Caki2 (cell line): ENCODE results near the gene FAM234B. TPM values are rescaled to one million over a fixed set of nuclear protein-coding genes. Genes with fewer than 3 reads are reported as not detected.
A peak's percentile ranks its signal among the peaks of the same experiment; 100 is the strongest.

Source experiments
- DNase-seq: peaks from one replicate; pipeline ENCODE4 v3.0.0-alpha.2; 2015; ENCODE audit warnings: low read depth
- in situ Hi-C: cut with HindIII; loops from 2 replicates; pipeline ENCODE4 v1.10.0; 2016; ENCODE audit warnings: low sequenced_read_pairs, low pct_unique_long_range_greater_than_20kb, mixed read lengths
- total RNA-seq: library from RNA; depleted of rRNA; stranded (reverse); fragments of >200 nt; shearing (Covaris generic); gene quantifications from 2 replicates; pipeline ENCODE4 v1.2.3, GENCODE V29; 2014; ENCODE audit warnings: low replicate concordance; rRNA removed

The FAM234B gene, protein sequence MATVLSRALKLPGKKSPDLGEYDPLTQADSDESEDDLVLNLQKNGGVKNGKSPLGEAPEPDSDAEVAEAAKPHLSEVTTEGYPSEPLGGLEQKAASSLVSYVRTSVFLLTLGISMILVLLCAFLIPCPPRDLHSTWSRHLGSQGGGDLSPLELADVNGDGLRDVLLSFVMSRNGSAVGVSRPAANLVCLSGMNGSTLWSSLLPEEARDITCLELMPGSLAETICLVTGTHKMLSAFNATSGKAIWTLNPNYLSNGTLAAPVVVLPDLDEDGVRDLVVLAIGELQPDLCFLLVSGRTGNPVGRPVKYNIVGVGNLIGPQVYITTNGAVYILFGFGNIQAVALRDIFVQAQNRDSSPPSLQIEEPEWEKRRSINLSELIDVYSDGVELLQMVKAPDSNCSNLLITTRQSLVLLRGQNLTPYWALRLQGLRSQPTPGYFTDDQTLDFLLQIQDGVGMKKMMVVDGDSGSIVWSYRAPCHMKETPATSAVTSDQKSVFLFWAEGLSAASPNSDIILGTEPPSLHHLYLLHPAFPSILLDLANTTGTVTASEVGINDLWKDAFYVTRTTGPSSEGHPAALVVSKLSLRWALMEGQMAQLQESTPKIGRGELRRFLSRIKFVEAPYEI
- total RNA-seq, result 2.5 and 6.7 TPM in 2 replicates

DNA sequence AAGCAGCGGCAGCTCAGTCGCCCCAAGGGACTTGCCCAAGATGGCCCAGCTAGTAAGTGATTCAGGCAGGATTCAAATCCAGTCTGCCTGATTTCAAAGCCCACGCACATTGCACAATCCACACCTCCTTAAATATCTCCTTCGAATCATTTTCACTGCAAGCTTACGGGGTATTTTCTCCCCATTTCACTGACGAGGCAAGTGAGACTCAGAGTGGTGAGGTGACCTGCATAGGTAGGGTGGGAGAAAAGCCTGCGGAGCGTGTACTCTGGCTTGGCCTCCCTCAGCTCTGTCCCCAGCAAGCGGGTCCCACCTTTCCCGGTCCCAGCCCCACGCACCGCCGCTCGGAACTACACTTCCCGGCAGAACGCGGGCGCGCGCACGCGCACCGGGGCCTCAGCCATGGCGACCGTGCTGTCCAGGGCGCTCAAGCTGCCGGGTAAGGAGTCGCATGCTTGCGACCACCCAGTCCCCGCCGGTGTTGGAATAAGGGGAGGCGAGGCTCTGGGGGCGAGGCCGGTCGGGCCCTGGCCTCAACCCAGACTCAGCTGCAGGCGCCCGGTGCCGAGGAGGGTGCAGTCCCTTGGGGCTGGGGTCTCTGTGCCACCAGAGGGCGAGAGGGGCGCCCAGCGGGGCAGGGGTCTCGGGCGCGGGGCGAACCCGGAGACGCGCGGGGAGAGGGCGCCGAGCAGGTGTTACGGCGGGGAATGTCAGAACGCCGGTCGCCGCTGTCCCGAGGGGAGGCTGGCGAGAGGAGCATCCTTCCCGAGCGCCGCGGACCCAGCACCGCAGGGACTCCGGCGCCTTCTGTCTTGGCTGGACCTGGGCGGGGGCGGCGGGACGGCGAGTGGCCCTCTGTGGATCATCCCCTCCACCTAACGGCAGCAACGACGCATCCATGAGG, at the start of gene FAM234B:
FAM234B (plus strand) TSS at position 380 of the 904 bp plus-strand sequence; CDS start at position 403, 23 bp downstream.
- peak; percentile 53 for DNase-seq
- in situ Hi-C loops, result no loop called here

DNA sequence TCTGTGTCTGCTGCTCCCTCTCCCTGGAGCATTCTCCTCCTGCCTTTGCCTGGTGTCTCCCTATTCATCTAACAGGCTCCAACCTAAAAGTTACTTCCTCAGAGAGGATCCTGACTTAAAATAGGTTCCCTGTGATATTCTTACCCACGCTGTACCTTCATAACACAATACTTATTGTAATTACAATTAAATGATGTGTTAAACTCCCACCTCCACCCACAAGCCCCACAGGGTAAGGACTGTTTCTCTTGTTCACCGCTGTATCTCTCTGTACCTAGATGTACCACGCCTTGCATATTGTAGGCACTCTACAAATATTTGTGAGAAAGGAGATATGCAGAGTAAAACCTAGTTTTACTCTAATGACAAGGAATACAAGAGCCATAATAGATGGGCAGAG, 49.1 kb upstream of the FAM234B start:
- in situ Hi-C loops, result no loop called here

DNA sequence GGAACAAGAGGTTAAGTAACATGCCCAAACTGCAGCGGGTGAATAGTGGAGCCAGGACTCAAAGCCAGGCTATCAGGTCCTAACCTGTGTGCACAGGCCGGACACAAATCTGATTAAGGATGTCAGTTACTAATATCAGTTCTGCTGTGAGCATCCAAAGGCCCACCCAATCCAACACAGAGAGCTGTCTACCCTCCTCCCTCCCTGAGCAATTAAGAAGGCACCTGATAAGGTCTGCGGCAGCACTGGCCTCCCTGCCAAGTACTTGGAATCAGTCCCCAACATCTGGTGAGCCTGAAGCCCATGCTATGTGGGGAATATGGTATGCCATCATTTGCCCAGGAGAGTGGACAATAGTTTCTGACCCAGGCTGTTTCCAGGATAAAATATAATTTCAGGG, 48.0 kb upstream of the FAM234B start:
- in situ Hi-C loops, result no loop called here
- no peak for DNase-seq

More for the DNA sequence above, 49.1 kb upstream of the FAM234B start:
- no peak for DNase-seq

DNA sequence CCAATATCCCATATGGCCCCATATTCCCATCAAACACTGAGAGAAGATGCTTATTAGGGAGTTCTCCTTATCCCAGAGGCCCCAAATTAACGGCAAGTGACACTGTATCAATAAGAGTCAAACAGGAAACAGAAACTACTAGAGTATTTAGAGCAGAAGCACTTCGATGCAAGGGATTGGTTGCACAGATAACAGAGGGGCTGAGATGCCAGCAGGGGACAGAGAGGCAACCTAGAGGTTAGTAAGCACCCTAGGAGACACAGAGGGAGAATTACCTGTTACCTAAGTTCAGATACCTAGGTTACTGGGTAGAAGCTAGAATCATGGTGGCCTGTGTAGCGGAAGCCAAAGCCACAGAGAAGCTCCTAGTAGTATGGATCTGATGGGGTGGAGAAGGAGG, 47.0 kb upstream of the FAM234B start:
- in situ Hi-C loops, result no loop called here
- no peak for DNase-seq

DNA sequence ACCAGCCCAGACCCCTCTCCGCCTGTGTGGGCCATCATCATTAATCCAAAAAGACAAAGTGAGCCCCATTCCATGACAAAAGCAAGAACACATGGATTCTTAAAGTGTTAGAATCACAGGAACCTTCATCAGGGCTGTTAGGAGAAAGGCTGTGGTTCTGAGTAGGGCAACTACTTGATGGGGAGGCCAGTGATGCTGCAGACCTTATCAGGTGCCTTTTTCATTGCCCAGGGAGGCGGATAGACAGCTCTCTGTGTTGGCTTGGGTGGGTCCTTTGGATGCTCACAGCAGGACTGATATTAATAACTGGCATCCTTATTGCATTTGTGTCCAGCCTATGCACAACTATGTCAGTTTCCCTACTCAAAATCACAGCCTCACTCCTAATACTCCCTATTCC, 46.4 kb upstream of the FAM234B start:
- in situ Hi-C loops, result no loop called here
- DNase-seq, result no peak

DNA sequence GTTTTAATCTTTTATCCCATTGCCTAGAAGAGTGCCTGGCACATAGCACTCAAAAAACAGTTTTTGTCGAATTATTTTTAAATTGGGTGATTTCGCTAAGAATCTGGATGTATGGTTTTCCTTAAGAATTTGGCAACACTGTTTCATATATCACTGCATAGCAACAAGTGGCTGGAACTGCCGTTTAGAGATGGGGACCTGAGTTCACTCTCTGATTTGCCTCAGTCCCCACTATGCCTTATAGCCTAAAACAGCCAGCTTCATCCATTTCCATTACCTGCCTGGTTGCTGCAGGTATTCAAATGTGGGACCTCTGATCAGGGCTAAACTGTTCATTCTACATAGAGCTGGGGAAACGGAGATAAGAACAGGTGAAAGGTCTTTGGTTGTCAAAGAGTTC, 45.9 kb upstream of the FAM234B start:
- no peak for DNase-seq
- in situ Hi-C loops, result no loop called here

DNA sequence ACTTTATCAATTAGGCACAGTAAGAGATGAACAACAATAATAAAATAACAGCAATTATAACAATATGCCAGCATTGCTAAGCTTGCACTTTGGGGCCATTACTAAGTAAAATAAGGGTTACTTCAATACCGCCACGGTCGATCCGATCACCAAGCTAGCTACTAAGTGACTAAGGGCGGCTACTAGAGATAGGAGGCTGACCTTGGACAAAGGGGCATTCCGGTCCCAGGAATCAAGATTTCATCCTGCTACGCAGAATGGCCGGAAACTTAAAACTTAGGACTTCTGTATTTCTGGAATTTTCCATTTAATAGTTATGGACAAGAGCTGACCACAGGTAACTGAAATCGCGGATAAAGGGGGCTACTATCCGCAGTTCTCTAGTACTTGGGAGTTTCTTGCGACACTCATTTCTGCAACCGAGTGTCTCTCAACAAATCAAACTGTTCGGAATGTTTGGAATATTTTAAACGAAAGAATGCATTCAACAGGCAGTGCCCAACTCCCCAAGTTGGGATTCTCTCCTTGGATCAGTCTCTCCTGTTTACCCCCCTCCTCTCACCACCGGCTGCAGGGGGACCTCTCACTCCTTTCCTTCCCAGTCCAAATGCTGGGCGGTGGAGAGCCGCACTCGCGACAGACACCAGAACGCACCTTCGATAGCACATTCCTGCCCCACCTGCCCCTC, 44.8 kb upstream of the FAM234B start:
- no peak for DNase-seq
- in situ Hi-C loops, result no loop called here

DNA sequence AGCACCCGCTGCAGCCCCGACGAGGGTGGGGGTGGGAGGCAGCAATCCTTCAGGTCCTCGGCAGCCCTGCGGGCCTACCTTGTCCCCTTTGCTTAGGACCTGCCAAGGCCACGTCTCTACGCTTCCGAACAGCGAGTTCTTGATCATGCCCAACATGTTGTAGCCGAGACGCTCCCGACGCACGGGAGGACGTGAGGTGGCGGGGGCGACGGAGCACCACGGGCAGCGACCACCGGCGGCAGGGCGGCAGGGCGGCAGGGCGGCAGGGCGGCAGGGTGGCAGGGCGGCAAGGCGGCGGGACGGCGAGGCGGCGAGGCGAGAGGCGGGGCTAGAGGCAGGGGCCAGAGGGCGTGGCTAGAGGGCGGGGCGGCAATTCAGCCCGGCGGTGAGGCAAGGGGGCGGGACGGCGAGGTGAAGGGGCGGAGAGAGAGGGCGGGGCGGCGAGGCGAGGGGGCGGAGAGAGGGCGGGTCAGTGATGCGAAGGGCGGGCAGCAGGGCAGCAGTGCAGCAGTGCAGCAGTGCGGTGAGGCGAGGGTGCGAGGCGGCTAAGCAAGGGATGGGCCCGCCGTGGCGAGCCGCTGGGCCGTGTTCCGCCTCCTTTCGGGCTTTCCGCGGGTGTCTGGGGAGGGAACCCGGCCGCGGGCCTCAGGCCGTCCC, 44.1 kb upstream of the FAM234B start, which contains the start of gene HEBP1:
HEBP1 (minus strand) TSS at position 307 of the 657 bp plus-strand sequence; CDS start at position 156, 151 bp downstream.
- in situ Hi-C loops, result no loop called here

DNA sequence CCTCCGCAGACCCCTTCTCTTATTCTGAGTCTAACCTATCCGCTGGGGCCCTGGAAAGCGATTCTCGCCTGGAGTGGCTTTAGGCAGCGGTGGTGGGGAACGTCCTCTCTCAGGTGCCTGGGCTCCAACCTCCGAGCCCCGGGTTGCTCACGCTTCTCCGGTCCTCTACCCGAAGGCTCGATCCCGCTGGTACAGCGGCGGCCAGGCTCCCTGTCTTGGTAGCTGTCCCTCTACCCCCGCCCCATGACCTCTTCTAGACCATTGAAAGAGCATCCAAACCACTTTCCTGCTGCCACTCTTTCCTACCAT, 43.6 kb upstream of the FAM234B start:
- DNase-seq, result peak; percentile 77
- in situ Hi-C loops, result no loop called here

More for the DNA sequence above, 44.1 kb upstream of the FAM234B start, which contains the start of gene HEBP1:
- DNase-seq, result peak; percentile 80

DNA sequence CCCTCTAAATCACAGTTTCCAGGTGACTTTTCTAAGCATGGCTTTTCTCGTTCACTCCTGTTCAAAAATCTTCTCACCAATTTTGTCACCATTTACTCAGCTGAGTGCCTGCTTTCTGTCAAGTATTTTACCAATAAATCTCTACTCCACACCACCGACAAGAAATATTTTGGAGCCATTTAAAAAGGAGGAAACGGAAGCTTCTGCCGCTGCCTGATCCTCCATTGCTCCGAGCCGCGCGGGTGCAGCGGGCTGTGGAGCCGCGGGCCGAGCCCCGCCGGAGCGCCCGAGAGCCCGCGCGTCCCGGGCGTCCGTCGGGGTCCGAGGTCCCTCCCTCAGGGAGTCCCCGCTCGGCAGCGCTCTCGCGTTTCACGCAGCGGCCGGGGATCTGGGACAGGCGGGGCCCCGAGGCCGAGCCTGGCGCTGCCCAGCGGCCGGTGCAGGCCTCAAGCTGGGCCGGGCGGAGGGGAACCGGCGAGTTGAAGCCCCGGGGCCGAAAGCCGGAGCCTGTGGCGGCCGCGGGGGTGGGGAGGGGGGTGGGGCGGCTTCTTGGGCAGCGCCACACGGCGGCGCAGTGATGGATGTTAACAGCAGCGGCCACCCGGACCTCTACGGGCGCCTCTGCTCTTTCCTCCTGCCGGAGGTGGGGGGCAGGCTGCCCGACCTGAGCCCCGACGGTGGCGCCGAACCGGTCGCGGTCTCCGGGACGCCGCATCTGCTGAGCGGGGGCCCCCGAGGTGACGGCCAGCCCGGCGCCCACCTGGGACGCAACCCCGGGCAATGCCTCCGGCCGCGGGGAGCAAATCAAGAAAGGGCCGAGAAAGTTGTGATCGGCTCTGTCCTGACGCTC, 43.0 kb upstream of the FAM234B start:
- DNase-seq, result peak; percentile 59
- in situ Hi-C loops, result no loop called here

DNA sequence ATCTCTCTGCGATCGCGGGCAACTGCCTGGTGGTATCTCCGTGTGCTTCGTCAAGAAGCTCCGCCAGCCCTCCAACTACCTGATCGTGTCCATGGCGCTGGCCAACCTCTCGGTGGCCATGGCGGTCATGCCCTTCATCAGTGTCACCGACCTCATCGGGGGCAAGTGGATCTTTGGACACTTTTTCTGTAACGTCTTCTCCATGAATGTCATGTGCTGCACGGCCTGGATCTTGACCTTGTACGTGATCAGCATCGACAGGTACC, 42.5 kb upstream of the FAM234B start:
- no peak for DNase-seq
- in situ Hi-C loops, result no loop called here

DNA sequence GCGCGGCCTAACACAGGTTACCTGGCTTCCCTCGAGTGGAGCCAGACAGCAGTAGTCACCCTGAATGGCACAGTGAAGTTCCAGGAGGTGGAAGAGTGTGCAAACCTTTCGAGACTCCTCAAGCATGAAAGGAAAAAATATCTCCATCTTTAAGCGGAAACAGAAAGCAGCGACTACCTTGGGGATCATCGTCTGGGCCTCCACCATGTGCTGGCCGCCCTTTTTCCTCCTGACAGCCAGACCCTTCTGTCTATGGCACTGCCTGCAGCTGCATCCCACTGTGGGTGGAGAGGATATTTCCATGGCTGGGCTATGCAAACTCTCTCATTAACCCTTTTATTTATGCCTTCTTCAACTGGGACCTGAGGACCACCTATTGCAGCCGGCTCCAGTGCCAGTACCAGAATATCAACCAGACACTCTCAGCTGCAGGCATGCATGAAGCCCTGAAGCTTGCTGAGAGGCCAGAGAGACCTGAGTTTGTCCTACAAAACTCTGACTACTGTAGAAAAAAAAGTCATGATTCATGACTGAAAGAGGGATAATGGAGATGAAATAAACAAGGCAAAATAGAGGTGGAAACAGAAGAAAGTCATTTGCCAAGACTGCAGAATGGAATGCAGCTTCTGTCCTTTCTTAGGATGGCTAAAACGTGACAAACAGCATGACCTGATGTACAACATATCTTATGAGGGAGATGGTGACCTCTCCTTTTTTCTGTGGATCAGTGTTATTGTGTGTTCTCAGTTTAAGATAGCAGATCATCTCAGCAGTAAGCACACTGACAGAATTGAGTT, 41.7 kb upstream of the FAM234B start:
- no peak for DNase-seq
- in situ Hi-C loops, result no loop called here

DNA sequence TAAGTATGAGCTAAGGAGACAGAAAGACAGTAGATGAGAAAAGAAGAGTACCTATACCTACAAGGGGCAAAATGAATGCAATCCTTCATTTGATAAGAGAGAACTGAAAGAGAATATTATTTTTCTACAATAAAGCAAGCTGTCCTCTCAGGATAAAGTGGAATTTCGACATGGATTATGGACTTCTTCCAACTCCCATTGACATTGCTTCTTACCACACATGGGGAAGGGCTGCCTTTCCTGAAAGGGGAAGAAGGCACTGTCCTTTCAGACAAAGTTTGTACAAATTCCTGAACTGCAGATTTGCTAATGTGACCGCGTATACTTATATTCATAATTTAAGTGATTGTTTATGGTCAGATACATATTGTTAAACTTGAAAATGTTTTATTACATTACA, 39.8 kb upstream of the FAM234B start:
- in situ Hi-C loops, result no loop called here
- no peak for DNase-seq

DNA sequence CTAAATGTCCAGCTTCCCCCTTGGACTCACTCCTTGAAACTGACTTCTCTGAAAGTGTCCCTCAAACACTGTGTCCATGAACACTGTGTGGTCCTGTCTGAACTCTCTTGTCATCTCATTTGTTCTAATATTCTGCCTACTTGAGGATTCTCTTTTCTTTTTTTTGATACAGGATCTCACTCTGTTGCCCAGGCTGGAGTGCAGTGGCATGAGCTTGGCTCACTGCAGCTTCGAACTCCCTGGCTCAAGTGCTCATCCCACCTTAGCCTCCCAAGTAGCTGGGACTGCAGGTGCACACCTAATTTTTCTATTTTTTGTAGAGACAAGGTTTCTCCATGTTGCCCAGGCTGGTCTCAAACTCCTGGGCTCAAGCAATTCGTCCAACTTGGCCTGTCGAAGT, 39.2 kb upstream of the FAM234B start:
- in situ Hi-C loops, result no loop called here
- no peak for DNase-seq

DNA sequence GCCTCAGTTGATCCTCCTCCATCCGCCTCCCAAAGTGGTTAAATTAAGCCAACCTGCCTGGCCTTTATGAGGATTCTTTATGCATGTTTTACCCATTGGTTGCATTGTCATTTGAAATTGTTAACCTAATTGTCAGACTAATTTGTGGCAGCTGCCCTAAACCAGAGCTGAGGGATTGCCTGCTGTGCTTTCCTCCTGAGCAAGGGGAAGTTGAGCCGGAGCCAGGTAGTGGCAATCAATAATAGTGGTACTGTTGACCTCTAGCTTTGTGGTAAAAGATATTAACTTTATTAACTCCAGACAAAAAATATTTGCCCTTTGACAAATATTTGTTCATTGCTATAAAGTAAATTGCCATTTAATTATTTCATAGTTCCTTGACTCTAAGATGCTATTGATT, 38.5 kb upstream of the FAM234B start:
- in situ Hi-C loops, result no loop called here
- no peak for DNase-seq

DNA sequence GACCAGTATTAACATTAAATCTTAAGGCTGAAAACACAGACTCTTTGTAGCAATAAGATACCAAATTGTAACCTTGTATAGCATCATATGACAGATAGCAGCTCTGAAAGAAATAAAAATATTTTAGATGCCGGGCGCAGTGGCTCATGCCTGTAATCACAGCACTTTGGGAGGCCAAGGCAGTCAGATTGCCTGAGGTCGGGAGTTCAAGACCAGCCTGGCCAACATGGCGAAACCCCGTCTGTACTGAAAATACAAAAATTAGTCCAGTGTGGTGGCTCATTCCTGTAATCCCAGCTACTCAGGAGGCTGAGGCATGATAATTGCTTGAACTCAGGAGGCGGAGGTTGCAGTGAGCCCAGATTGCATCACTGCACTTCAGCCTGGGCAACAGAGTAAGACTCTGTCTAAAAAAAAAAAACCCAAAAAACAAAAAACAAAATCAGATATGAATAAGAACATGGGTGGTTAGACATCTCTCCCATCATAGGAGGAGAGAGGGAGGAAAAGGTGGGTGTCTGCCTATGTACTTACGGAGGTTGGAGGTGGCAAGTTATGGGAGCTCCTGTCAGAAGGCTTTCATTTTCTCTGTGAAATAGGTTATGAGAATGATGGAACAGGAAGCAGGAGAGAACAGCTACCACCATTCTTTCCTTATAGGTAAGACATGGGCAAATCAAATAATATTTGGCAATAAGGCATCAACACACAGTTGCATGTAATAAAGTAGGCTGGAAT, 36.5 kb upstream of the FAM234B start:
- no peak for DNase-seq
- in situ Hi-C loops, result no loop called here
